ENCODE results near the gene DNAJC27.

DNA sequence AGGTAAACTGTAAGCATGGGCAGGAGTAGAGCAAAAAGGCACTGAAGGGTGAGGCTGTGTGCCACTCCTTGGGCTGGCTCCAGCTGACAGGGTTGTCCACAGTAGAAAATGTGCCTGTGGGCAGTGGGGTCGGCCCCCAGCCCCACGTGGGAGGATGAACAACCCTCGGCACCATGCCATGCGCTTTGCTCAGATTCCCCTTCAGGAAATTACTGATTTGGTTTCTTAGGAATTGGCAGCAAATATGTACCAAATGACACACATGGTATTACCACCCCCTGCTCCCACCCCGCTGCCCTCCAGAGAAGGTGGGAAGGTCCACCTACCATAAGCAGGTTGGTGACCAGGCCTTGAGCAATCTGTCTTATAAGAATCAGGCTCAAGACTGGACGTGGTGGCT lies 65.3 kb downstream of the DNAJC27 start:
- TF ChIP-seq ZNF586 (CRISPR knock-in tag; conservative IDR thresholded peaks at IDR 0.05) (no peak), EP300 (IDR thresholded peaks at IDR 0.05; ENCODE audit: low read length) (no peak), SETDB1 (IDR thresholded peaks at IDR 0.05; ENCODE audit: low read length) (no peak), NFE2L1 (tag; IDR thresholded peaks at IDR 0.05; ENCODE audit: borderline replicate concordance, low read depth) (no peak), ZNF184 (CRISPR knock-in tag; IDR thresholded peaks at IDR 0.05) (no peak), TAF7 (tag; IDR thresholded peaks at IDR 0.05) (no peak), JUND (IDR thresholded peaks at IDR 0.05; ENCODE audit: borderline replicate concordance, low read depth, low read length) (no peak), JUND (tag; IDR thresholded peaks at IDR 0.05; ENCODE audit: borderline replicate concordance, low read depth, low read length) (no peak), RAD21 (CRISPR knock-in tag; conservative IDR thresholded peaks at IDR 0.05 in 1 of 2, IDR thresholded peaks at IDR 0.05 in 1 of 2) (no peak), EZH2 (IDR thresholded peaks at IDR 0.05; ENCODE audit: borderline replicate concordance, low read depth, low read length) (no peak), ZNF274 (IDR thresholded peaks at IDR 0.05; ENCODE audit: borderline replicate concordance, low read depth, low read length) (no peak), ZNF717 (CRISPR knock-in tag; IDR thresholded peaks at IDR 0.05) (no peak)
- TF ChIP-seq, protein P1, sequence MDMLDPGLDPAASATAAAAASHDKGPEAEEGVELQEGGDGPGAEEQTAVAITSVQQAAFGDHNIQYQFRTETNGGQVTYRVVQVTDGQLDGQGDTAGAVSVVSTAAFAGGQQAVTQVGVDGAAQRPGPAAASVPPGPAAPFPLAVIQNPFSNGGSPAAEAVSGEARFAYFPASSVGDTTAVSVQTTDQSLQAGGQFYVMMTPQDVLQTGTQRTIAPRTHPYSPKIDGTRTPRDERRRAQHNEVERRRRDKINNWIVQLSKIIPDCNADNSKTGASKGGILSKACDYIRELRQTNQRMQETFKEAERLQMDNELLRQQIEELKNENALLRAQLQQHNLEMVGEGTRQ (CRISPR knock-in tag; IDR thresholded peaks at IDR 0.05): no peak
- TF ChIP-seq, protein P2, sequence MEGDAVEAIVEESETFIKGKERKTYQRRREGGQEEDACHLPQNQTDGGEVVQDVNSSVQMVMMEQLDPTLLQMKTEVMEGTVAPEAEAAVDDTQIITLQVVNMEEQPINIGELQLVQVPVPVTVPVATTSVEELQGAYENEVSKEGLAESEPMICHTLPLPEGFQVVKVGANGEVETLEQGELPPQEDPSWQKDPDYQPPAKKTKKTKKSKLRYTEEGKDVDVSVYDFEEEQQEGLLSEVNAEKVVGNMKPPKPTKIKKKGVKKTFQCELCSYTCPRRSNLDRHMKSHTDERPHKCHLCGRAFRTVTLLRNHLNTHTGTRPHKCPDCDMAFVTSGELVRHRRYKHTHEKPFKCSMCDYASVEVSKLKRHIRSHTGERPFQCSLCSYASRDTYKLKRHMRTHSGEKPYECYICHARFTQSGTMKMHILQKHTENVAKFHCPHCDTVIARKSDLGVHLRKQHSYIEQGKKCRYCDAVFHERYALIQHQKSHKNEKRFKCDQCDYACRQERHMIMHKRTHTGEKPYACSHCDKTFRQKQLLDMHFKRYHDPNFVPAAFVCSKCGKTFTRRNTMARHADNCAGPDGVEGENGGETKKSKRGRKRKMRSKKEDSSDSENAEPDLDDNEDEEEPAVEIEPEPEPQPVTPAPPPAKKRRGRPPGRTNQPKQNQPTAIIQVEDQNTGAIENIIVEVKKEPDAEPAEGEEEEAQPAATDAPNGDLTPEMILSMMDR (IDR thresholded peaks at IDR 0.05 in 2 of 3, conservative IDR thresholded peaks at IDR 0.05 in 1 of 3; ENCODE audit: insufficient read depth in 2 of 3, low read depth in 1 of 3, low read length in 3 of 3): no peak
- TF ChIP-seq, protein P3, sequence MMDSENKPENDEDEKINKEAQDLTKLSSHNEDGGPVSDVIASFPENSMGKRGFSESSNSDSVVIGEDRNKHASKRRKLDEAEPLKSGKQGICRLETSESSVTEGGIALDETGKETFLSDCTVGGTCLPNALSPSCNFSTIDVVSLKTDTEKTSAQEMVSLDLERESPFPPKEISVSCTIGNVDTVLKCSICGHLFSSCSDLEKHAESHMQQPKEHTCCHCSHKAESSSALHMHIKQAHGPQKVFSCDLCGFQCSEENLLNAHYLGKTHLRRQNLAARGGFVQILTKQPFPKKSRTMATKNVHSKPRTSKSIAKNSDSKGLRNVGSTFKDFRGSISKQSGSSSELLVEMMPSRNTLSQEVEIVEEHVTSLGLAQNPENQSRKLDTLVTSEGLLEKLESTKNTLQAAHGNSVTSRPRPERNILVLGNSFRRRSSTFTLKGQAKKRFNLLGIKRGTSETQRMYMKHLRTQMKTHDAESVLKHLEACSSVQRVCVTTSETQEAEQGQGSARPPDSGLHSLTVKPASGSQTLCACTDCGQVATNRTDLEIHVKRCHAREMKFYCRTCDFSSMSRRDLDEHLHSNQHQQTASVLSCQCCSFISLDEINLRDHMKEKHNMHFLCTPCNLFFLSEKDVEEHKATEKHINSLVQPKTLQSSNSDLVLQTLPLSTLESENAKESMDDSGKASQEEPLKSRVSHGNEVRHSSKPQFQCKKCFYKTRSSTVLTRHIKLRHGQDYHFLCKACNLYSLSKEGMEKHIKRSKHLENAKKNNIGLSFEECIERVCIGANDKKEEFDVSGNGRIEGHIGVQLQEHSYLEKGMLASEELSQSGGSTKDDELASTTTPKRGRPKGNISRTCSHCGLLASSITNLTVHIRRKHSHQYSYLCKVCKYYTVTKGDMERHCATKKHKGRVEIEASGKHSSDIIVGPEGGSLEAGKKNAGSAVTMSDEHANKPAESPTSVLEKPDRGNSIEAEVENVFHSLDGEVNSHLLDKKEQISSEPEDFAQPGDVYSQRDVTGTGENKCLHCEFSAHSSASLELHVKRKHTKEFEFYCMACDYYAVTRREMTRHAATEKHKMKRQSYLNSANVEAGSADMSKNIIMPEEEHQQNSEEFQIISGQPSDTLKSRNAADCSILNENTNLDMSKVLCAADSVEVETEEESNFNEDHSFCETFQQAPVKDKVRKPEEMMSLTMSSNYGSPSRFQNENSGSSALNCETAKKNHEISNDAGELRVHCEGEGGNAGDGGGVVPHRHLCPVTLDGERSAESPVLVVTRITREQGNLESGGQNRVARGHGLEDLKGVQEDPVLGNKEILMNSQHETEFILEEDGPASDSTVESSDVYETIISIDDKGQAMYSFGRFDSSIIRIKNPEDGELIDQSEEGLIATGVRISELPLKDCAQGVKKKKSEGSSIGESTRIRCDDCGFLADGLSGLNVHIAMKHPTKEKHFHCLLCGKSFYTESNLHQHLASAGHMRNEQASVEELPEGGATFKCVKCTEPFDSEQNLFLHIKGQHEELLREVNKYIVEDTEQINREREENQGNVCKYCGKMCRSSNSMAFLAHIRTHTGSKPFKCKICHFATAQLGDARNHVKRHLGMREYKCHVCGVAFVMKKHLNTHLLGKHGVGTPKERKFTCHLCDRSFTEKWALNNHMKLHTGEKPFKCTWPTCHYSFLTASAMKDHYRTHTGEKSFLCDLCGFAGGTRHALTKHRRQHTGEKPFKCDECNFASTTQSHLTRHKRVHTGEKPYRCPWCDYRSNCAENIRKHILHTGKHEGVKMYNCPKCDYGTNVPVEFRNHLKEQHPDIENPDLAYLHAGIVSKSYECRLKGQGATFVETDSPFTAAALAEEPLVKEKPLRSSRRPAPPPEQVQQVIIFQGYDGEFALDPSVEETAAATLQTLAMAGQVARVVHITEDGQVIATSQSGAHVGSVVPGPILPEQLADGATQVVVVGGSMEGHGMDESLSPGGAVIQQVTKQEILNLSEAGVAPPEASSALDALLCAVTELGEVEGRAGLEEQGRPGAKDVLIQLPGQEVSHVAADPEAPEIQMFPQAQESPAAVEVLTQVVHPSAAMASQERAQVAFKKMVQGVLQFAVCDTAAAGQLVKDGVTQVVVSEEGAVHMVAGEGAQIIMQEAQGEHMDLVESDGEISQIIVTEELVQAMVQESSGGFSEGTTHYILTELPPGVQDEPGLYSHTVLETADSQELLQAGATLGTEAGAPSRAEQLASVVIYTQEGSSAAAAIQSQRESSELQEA (IDR thresholded peaks at IDR 0.05; ENCODE audit: low read depth): no peak

Measured in K562 (cell line).